D721Med (cell line): Measurements from ENCODE around the gene XXYLT1.
"Not testable (repeated sequence)": the region's sequence is repeated elsewhere in the genome, so short reads cannot be mapped to it uniquely, and the experiment has no call there.

Experiments used
- DNase-seq: peaks from one replicate; pipeline ENCODE4 v3.0.0; 2011; ENCODE audit warnings: low spot score; ENCODE audit not compliant: insufficient read length
- FAIRE-seq: peaks from 2 replicates; lab custom pipeline; 2011; peaks lifted over from hg19 to GRCh38; lab: Jason Lieb, UNC
- CTCF ChIP-seq: IDR thresholded peaks from 2 replicates; pipeline ENCODE4 v1.5.1; 2012; ENCODE audit warnings: mild to moderate bottlenecking, control low read depth; ENCODE audit not compliant: insufficient read depth; ENCODE audit errors: missing control alignments

The XXYLT1 gene

GRCh38 chr3:195093731-195094130 is 177.2 kb downstream of the XXYLT1 start:
- TF ChIP-seq CTCF, result no peak
- no peak for FAIRE-seq
- no peak for DNase-seq

- not testable (repeated sequence) for FAIRE-seq, DNase-seq
These were observed 182.9 kb downstream of the XXYLT1 start for GRCh38 chr3:195087840-195088601.

GRCh38 chr3:195087328-195087727 is 183.6 kb downstream of the XXYLT1 start:
- FAIRE-seq, result no peak
- DNase-seq, result no peak
- TF ChIP-seq CTCF, result no peak

GRCh38 chr3:195086885-195087284 is 184.1 kb downstream of the XXYLT1 start:
- no peak for TF ChIP-seq CTCF
- no peak for DNase-seq
- FAIRE-seq, result no peak

- no peak for FAIRE-seq
- no peak for DNase-seq
- no peak for TF ChIP-seq CTCF
These were observed 184.6 kb downstream of the XXYLT1 start for GRCh38 chr3:195086341-195086740.

- FAIRE-seq (no peak), DNase-seq (no peak)
- no peak for TF ChIP-seq CTCF
These were observed 185.4 kb downstream of the XXYLT1 start for GRCh38 chr3:195085356-195086130.

- no peak for TF ChIP-seq CTCF
- FAIRE-seq, result no peak
These were observed 186.2 kb downstream of the XXYLT1 start for GRCh38 chr3:195084746-195085145.

More at GRCh38 chr3:195084746-195085145, 186.2 kb downstream of the XXYLT1 start:
- DNase-seq, result no peak
